Measurements from ENCODE around the gene COMMD9. TPM values are rescaled to one million over a fixed set of nuclear protein-coding genes. Genes with fewer than 3 reads are reported as not detected.
A peak's percentile ranks its signal among the peaks of the same experiment; 100 is the strongest.

COMMD9 gene
- total RNA-seq: 10 to 100 TPM; 42.7 to 58.2 TPM
- polyA plus RNA-seq (ENCODE audit: insufficient read depth, low read depth, low replicate concordance): 73.9 TPM
- long read RNA-seq, donor 1, transcript COMMD9-201 (6 exons, 2,954 nt): major isoform, 17 of 21 reads
- long read RNA-seq, donor 1, partial matches to known transcripts: 0 of 21 reads
- long read RNA-seq, donor 1, other reads (novel, unspliced or antisense): 0 of 21 reads
- long read RNA-seq, donor 2, transcript COMMD9-201 (6 exons, 2,954 nt): major isoform, 10 of 10 reads
- long read RNA-seq, donor 2, partial matches to known transcripts: 0 of 10 reads
- long read RNA-seq, donor 2, other reads (novel, unspliced or antisense): 0 of 10 reads

GRCh38 chr11:36289226-36289852 is at the start of gene COMMD9:
Gene COMMD9, minus strand, starts transcription at chr11:36289424. Its CDS starts 12 bp downstream, at chr11:36289412.
- H3K27me3 ChIP-seq: no peaks in the 10 kb centered on the region
- TF ChIP-seq POLR2A (IDR thresholded peaks at IDR 0.05): no peak
- no peak for TF ChIP-seq CTCF (IDR thresholded peaks at IDR 0.05)
- no peaks in the 10 kb centered on the region for H3K36me3 ChIP-seq (ENCODE audit: low read depth, missing control alignments)
- H3K9me3 ChIP-seq: no peaks in the 10 kb centered on the region
- H3K27ac ChIP-seq: peak within 1 kb of the TSS in 1 of 2 donors; percentile 45
- intact Hi-C loops (cut with DNase I; ENCODE audit: low total_unique reads): no loop called here
- H3K4me1 ChIP-seq: peaks cover 10% of the 10 kb centered on the region
- peak within 1 kb of the TSS; percentile 58 to 71 for H3K4me3 ChIP-seq
- peak; percentile 98 for DNase-seq
- 1 to 2% methylated on average over 26 to 31 of the region's 31 CpGs for WGBS, 2 donors

GRCh38 chr11:36333897-36334296 is 44.7 kb upstream of the COMMD9 start:
- WGBS, 2 donors: 42 to 49% methylated on average over 2 of the region's 2 CpGs
- intact Hi-C loops (cut with DNase I; ENCODE audit: low total_unique reads): no loop called here
- Histone ChIP-seq H3K4me3 (no peak overlapping the region), H3K36me3 (ENCODE audit: low read depth, missing control alignments) (no peaks in the 10 kb centered on the region), H3K4me1 (no peaks in the 10 kb centered on the region), H3K27ac (no peak overlapping the region), H3K9me3 (no peaks in the 10 kb centered on the region), H3K27me3 (no peaks in the 10 kb centered on the region)
- DNase-seq: peak; percentile 48
- no peak for TF ChIP-seq CTCF (IDR thresholded peaks at IDR 0.05)
- no peak for TF ChIP-seq POLR2A (IDR thresholded peaks at IDR 0.05)

- no peaks in the 10 kb centered on the region for H3K27me3 ChIP-seq
- H3K4me3 ChIP-seq: no peak overlapping the region
- WGBS, 2 donors: 85 to 91% methylated on average over 1 of the region's 1 CpG
- H3K36me3 ChIP-seq (ENCODE audit: low read depth, missing control alignments): no peaks in the 10 kb centered on the region
- DNase-seq: no peak
- H3K9me3 ChIP-seq: no peaks in the 10 kb centered on the region
- H3K27ac ChIP-seq: no peak overlapping the region
- TF ChIP-seq CTCF (IDR thresholded peaks at IDR 0.05): no peak
- TF ChIP-seq POLR2A (IDR thresholded peaks at IDR 0.05): no peak
- no peaks in the 10 kb centered on the region for H3K4me1 ChIP-seq
- intact Hi-C loops (cut with DNase I; ENCODE audit: low total_unique reads): no loop called here
Measured at GRCh38 chr11:36333468-36333867, 44.2 kb upstream of the COMMD9 start.

- Histone ChIP-seq H3K9me3 (no peaks in the 10 kb centered on the region), H3K4me1 (no peaks in the 10 kb centered on the region), H3K4me3 (no peak overlapping the region), H3K27me3 (no peaks in the 10 kb centered on the region), H3K36me3 (ENCODE audit: low read depth, missing control alignments) (no peaks in the 10 kb centered on the region), H3K27ac (no peak overlapping the region)
- intact Hi-C loops (cut with DNase I; ENCODE audit: low total_unique reads): no loop called here
- DNase-seq: no peak
- TF ChIP-seq POLR2A (IDR thresholded peaks at IDR 0.05) (no peak), CTCF (IDR thresholded peaks at IDR 0.05) (no peak)
- WGBS, 2 donors: 88 to 92% methylated on average over 2 of the region's 2 CpGs
Measured at GRCh38 chr11:36330411-36330810, 41.2 kb upstream of the COMMD9 start.

All from testis (tissue), 5 donors.